ENCODE data around the gene UNK.

The UNK gene

GRCh38 chr17:75749545-75750389, 34.8 kb upstream of the UNK start:
- TF ChIP-seq, protein P1, sequence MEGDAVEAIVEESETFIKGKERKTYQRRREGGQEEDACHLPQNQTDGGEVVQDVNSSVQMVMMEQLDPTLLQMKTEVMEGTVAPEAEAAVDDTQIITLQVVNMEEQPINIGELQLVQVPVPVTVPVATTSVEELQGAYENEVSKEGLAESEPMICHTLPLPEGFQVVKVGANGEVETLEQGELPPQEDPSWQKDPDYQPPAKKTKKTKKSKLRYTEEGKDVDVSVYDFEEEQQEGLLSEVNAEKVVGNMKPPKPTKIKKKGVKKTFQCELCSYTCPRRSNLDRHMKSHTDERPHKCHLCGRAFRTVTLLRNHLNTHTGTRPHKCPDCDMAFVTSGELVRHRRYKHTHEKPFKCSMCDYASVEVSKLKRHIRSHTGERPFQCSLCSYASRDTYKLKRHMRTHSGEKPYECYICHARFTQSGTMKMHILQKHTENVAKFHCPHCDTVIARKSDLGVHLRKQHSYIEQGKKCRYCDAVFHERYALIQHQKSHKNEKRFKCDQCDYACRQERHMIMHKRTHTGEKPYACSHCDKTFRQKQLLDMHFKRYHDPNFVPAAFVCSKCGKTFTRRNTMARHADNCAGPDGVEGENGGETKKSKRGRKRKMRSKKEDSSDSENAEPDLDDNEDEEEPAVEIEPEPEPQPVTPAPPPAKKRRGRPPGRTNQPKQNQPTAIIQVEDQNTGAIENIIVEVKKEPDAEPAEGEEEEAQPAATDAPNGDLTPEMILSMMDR (IDR thresholded peaks at IDR 0.05; ENCODE audit: borderline replicate concordance, control extremely low read depth, extremely low read depth, insufficient read depth, missing control alignments) = peak; percentile 88
- peak; percentile 89 for DNase-seq (ENCODE audit: low spot score)
- in situ Hi-C loops (cut with MboI; ENCODE audit: low sequenced_read_pairs, unreplicated experiment) = loop anchor here (10.0 kb wide), 1 partner anchor 135 kb away; no protein-coding TSS in a partner anchor

- DNase-seq (ENCODE audit: low spot score) = no peak
- TF ChIP-seq, protein P1 (IDR thresholded peaks at IDR 0.05; ENCODE audit: borderline replicate concordance, control extremely low read depth, extremely low read depth, insufficient read depth, missing control alignments) = no peak
- in situ Hi-C loops (cut with MboI; ENCODE audit: low sequenced_read_pairs, unreplicated experiment) = no loop called here
Observed at GRCh38 chr17:75750661-75751423, 33.8 kb upstream of the UNK start.

DNA sequence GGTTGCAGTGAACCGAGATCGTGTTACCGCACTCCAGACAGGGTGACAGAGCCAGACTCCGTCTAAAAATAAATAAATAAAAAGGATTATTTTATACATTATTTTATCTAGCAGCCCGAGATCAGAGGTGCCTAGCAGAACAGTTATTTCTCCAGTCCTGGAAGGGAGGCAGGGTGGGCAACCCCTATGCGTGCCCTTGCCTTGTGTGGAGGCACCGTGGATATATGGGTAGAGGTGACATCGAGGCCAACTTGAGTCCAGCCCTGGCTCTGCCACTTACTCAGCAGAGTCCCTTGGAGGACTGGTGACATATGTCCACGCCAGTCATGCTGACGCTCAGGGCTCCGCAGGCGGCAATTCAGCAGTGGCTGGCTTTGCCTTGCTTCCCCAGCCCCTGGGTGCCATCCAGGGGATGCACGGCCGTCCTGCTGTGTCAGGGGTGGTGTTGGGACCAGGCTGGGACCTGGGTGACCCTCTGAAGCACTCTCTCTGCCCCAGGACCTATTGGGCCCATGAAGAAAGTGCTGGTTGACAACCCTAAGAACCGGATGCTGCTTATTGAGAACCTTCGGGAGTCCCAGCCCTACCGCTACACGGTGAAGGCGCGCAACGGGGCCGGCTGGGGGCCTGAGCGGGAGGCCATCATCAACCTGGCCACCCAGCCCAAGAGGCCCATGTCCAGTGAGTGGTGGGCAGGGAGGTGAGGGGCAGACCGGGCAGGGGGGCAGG, 32.8 kb upstream of the UNK start:
- in situ Hi-C loops (cut with MboI; ENCODE audit: low sequenced_read_pairs, unreplicated experiment) = no loop called here
- no peak for DNase-seq (ENCODE audit: low spot score)
- TF ChIP-seq, protein P1 (IDR thresholded peaks at IDR 0.05; ENCODE audit: borderline replicate concordance, control extremely low read depth, extremely low read depth, insufficient read depth, missing control alignments) = no peak

GRCh38 chr17:75752405-75752709, 32.2 kb upstream of the UNK start:
- TF ChIP-seq, protein P1 (IDR thresholded peaks at IDR 0.05; ENCODE audit: borderline replicate concordance, control extremely low read depth, extremely low read depth, insufficient read depth, missing control alignments) = no peak
- no peak for DNase-seq (ENCODE audit: low spot score)
- in situ Hi-C loops (cut with MboI; ENCODE audit: low sequenced_read_pairs, unreplicated experiment) = no loop called here

GRCh38 chr17:75752802-75753513, 31.6 kb upstream of the UNK start:
- TF ChIP-seq, protein P1 (IDR thresholded peaks at IDR 0.05; ENCODE audit: borderline replicate concordance, control extremely low read depth, extremely low read depth, insufficient read depth, missing control alignments) = no peak
- in situ Hi-C loops (cut with MboI; ENCODE audit: low sequenced_read_pairs, unreplicated experiment) = no loop called here
- DNase-seq (ENCODE audit: low spot score) = peak; percentile 77

Data from GM13976 (cell line).